GM12878 (cell line): ENCODE measurements around the gene CDKN3. TPM values are rescaled to one million over a fixed set of nuclear protein-coding genes. Genes with fewer than 3 reads are reported as not detected.

Source experiments
- ATAC-seq: fragments of 200-7000 bp; cut with Tn5 transposase; 3 replicates; pipeline ENCODE4 v1.9.1; 2020; ENCODE audit warnings: mild to moderate bottlenecking, moderate library complexity
- BruUV-seq: library from RNA; stranded (reverse); fragments of 400-500 nt; replicated peaks from 2 replicates; lab custom pipeline; 2021; lab: Mats Ljungman, UMichigan
- CTCF ChIA-PET: fragments of 300-600 bp; sonication (Branson Sonifier 250); formaldehyde crosslinking; extraction: SDS; loops from one replicate; lab custom pipeline; 2021; ENCODE audit warnings: inconsistent platforms; lab: Yijun Ruan, JAX
- POLR2A ChIA-PET: fragments of 350-600 bp; formaldehyde crosslinking; extraction: SDS; loops from one replicate; lab custom pipeline; 2021; ENCODE audit warnings: inconsistent platforms; lab: Charles Lee
- RAD21 ChIA-PET: fragments of 300-600 bp; sonication (Branson Sonifier 250); formaldehyde crosslinking; loops from one replicate; lab custom pipeline; 2023; ENCODE audit warnings: antibody characterized with exemption; ENCODE audit not compliant: unreplicated experiment; lab: Charles Lee
- SMC1A ChIA-PET: fragments of 300-600 bp; sonication (Branson Sonifier 250); formaldehyde crosslinking; loops from one replicate; lab custom pipeline; 2023; ENCODE audit not compliant: unreplicated experiment, uncharacterized antibody; lab: Charles Lee
- DNase-seq: peaks from one replicate; pipeline ENCODE4 v3.0.0-alpha.2; 2011; ENCODE audit warnings: low read depth, low spot score
- FAIRE-seq: peaks from 3 replicates; lab custom pipeline; 2011; peaks lifted over from hg19 to GRCh38; lab: Jason Lieb, UNC
- H2AFZ ChIP-seq: 2 replicates; pipeline ENCODE4 v1.6.0; 2011; ENCODE audit warnings: low read depth, low read length, control low read depth; ENCODE audit not compliant: control insufficient read depth
- H3K27ac ChIP-seq: 2 replicates; pipeline ENCODE4 v1.5.1; 2011; ENCODE audit warnings: control low read depth; ENCODE audit not compliant: control insufficient read depth, insufficient read depth
- H3K27me3 ChIP-seq, 2 experiments: replicated peaks in 1 of 2; 2 replicates each; pipeline versions ENCODE4 v1.6.0 to v1.6.1; 2011; ENCODE audit warnings: low read length in 1 of 2; ENCODE audit not compliant: control insufficient read depth in 2 of 2, insufficient read depth in 2 of 2
- H3K36me3 ChIP-seq, 2 experiments: 2 replicates each; pipeline ENCODE4 v1.5.1; 2011; ENCODE audit warnings: low read length in 1 of 2; ENCODE audit not compliant: control insufficient read depth in 2 of 2, insufficient read depth in 2 of 2
- H3K4me1 ChIP-seq: 2 replicates; pipeline ENCODE4 v1.6.1; 2011; ENCODE audit warnings: mild to moderate bottlenecking, low read length, moderate library complexity, mixed read lengths; ENCODE audit not compliant: control insufficient read depth, insufficient read depth
- H3K4me2 ChIP-seq: 2 replicates; pipeline ENCODE4 v1.6.0; 2011; ENCODE audit warnings: control low read depth; ENCODE audit not compliant: control insufficient read depth, insufficient read depth
- H3K4me3 ChIP-seq: fragments of 200-600 bp; sonication (generic); 2 replicates; pipeline ENCODE4 v1.5.1; 2016
- H3K79me2 ChIP-seq: 2 replicates; pipeline ENCODE4 v1.6.0; 2011; ENCODE audit warnings: low read length; ENCODE audit not compliant: control insufficient read depth, insufficient read depth
- H3K9ac ChIP-seq: 2 replicates; pipeline ENCODE4 v1.8.0; 2011; ENCODE audit warnings: low read length, control low read depth, mixed read lengths; ENCODE audit not compliant: control insufficient read depth, insufficient read depth
- H3K9me3 ChIP-seq: replicated peaks from 3 replicates; pipeline ENCODE4 v1.5.1; 2011; ENCODE audit warnings: mild to moderate bottlenecking, low read length; ENCODE audit not compliant: control insufficient read depth, insufficient read depth
- H4K20me1 ChIP-seq: 2 replicates; pipeline ENCODE4 v1.6.0; 2011; ENCODE audit not compliant: control insufficient read depth, insufficient read depth
- CBFB ChIP-seq: IDR thresholded peaks from 2 replicates; pipeline ENCODE4 v1.6.1; 2016; ENCODE audit warnings: antibody characterized with exemption, low read depth
- GABPA ChIP-seq: IDR thresholded peaks from 2 replicates; pipeline ENCODE4 v1.6.1; 2014; ENCODE audit warnings: antibody characterized with exemption, low read depth, mild to moderate bottlenecking, inconsistent platforms
- JUNB ChIP-seq: IDR thresholded peaks from 2 replicates; pipeline ENCODE4 v1.6.1; 2016; ENCODE audit warnings: antibody characterized with exemption, mild to moderate bottlenecking
- MYC ChIP-seq: IDR thresholded peaks from 2 replicates; pipeline ENCODE4 v1.6.1; 2011; ENCODE audit warnings: mild to moderate bottlenecking, low read length, moderate library complexity, inconsistent platforms; ENCODE audit not compliant: insufficient read depth, insufficient replicate concordance, insufficient read length, severe bottlenecking
- RELA ChIP-seq: fragments of 450-650 bp; IDR thresholded peaks from 2 replicates; pipeline ENCODE4 v1.8.0; 2014; ENCODE audit warnings: borderline replicate concordance; ENCODE audit not compliant: partially characterized antibody
- SMC3 ChIP-seq: IDR thresholded peaks from 2 replicates; pipeline ENCODE4 v1.6.1; 2011; ENCODE audit warnings: low read length, improper control_type of control experiment, borderline replicate concordance
- SUZ12 ChIP-seq: fragments of 200-600 bp; sonication (generic); IDR thresholded peaks from one replicate; pipeline ENCODE4 v1.6.1; 2018; ENCODE audit warnings: antibody characterized with exemption, mild to moderate bottlenecking; ENCODE audit not compliant: unreplicated experiment
- USF1 ChIP-seq: IDR thresholded peaks from 2 replicates; pipeline ENCODE4 v1.6.1; 2011; ENCODE audit warnings: borderline replicate concordance, low read depth, mild to moderate bottlenecking, moderate library complexity, mixed read lengths, low read length; ENCODE audit not compliant: insufficient read depth; ENCODE audit errors: extremely low read length
- ZNF622 ChIP-seq: fragments of 450-650 bp; IDR thresholded peaks from 2 replicates; pipeline ENCODE4 v1.6.1; 2017; ENCODE audit warnings: mild to moderate bottlenecking, inconsistent platforms
- WGBS: methylation state at CpG from one replicate; pipeline ENCODE4 v1.1.6; 2016; ENCODE audit warnings: low lambda C conversion rate; ENCODE audit not compliant: insufficient replicate concordance, insufficient coverage; ENCODE audit errors: missing lambda C conversion rate; 5-methylcytosine and 5-hydroxymethylcytosine counted together
- in situ Hi-C: fragments of 300-500 bp; cut with MboI; formaldehyde crosslinking; loops from 9 replicates; pipeline ENCODE4 v1.14.3; 2018; ENCODE audit warnings: mixed read lengths
- intact Hi-C: fragments of 100-400 bp; cut with micrococcal nuclease; formaldehyde crosslinking; loops from one replicate; pipeline ENCODE4 v1.14.2; 2022; ENCODE audit not compliant: unreplicated experiment
- polyA plus RNA-seq, 11 experiments: library from polyadenylated mRNA; depleted of rRNA in 4 of 11; unstranded in 6 of 11; stranded (reverse) in 5 of 11; fragments of >200 nt; fragmentation: Nextera tagmentation in 4 of 11; fragmentation: Illumina TruSeq in 1 of 11; extraction: Ambion mirVana in 4 of 11; extraction: Trizol in 1 of 11; gene quantifications; 1 replicate in 1 of 11; 2 replicates in 10 of 11; pipeline versions ENCODE4 v1.2.1 to v1.2.3, GENCODE V29; 2011 to 2016; ENCODE audit warnings: inconsistent platforms in 2 of 11, missing spikeins in 2 of 11, low read depth in 1 of 11
- total RNA-seq, 4 experiments: library from RNA; depleted of rRNA in 3 of 4; stranded (reverse); fragments of >200 nt in 3 of 4; fragmentation: Illumina TruSeq in 1 of 4; extraction: Trizol in 1 of 4; gene quantifications; 2 replicates each; pipeline versions ENCODE4 v1.2.1 to v1.2.3, GENCODE V29; 2013 to 2021

CDKN3 gene
- total and polyA plus RNA-seq, 10 of the 15 experiments (the other 5 are each of a cell fraction or from before 2014, with no cell fraction given) = 54.9 to 197 (median 111) TPM

- no peak overlapping the region for H2AFZ ChIP-seq
- no peak for ATAC-seq
- H3K79me2 ChIP-seq = no peaks in the 10 kb centered on the region
- ChIA-PET CTCF (interaction anchor here (1.6 kb wide), 1 partner anchor 8 kb away, joined by 14 read pairs; no protein-coding TSS in a partner anchor), POLR2A (no interaction called here), SMC1A (no interaction called here), RAD21 (interaction anchor here (1.9 kb wide), 1 partner anchor 8 kb away, joined by 7 read pairs; no protein-coding TSS in a partner anchor)
- no peak for TF ChIP-seq MYC
- no peak for TF ChIP-seq RELA
- TF ChIP-seq SMC3 = no peak
- TF ChIP-seq USF1 = no peak
- no peak for TF ChIP-seq JUNB
- no peak for TF ChIP-seq GABPA
- no peak for TF ChIP-seq CBFB
- TF ChIP-seq ZNF622 = no peak
- TF ChIP-seq SUZ12 = no peak
- no peaks in the 10 kb centered on the region for H3K4me1 ChIP-seq
- WGBS = 96% methylated on average over 2 of the region's 2 CpGs
- no peaks in the 10 kb centered on the region; the same call in 2 of the 3 replicates for H3K9me3 ChIP-seq
- H3K27me3 ChIP-seq = no peaks in the 10 kb centered on the region
- H3K36me3 ChIP-seq = no peaks in the 10 kb centered on the region
- no peak overlapping the region for H3K27ac ChIP-seq
- DNase-seq = no peak
- no peak overlapping the region for H3K4me3 ChIP-seq
- in situ Hi-C loops = no loop called here
- FAIRE-seq = no peak
- H4K20me1 ChIP-seq = no peaks in the 10 kb centered on the region
- no peak overlapping the region for H3K4me2 ChIP-seq
- intact Hi-C loops = no loop called here
- H3K9ac ChIP-seq = no peak overlapping the region
- no TSS peak for BruUV-seq
Observed at GRCh38 chr14:54355698-54356097, 41.1 kb upstream of the CDKN3 start.
